GM21529 (cell line): ENCODE results near the gene OTOG.

ENCODE experiments used
- ATAC-seq: cut with Tn5 transposase; IDR thresholded peaks from one replicate; pipeline ENCODE4 v1.9.1; 2021; ENCODE audit not compliant: unreplicated experiment

Gene OTOG

DNA sequence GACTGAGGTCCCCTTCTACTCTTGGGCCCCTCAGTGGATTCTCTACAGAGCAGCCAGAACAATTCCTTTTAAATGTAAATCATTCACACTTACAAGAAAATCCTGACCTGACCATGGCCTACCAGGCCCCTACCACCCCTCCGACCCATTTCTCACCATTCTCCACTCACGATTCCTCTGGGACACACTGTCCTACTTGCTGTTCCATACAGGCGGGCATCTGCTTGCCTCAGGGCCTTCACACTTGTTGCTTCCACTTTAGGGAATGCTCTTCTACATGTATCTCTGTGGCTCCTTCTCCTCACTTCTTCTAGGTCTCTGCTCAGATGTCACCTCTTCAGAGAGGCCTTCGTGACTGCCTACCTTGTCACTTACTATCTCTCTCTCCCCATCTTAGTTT is 6.3 kb upstream of the OTOG start:
- no peak for ATAC-seq

DNA sequence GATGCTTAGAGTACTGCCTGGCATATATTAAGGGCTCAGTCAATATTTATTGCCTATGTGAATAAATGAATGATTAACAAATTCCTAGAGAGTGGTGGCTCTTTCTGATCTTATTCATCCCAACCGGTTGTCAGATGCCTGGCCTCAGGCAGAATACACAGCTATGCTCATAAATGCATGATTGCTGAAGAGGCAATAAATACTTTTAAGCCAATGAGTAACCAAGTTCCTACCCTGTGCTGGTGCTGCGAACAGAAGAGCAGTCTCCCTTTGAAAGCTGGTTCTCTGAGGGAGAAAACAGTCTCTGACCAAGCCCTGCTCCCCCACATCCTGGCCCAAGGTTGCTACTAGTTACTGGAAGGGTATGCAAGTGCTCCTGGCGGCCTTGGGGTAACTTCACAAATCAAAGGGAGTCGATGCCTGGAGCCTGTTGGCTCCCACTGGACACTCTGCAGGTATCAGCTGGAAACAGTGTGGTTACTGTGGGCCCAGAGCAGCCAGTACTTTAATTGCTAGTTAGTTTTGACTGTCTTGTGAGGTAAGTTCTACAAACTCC is 5.7 kb upstream of the OTOG start:
- no peak for ATAC-seq

DNA sequence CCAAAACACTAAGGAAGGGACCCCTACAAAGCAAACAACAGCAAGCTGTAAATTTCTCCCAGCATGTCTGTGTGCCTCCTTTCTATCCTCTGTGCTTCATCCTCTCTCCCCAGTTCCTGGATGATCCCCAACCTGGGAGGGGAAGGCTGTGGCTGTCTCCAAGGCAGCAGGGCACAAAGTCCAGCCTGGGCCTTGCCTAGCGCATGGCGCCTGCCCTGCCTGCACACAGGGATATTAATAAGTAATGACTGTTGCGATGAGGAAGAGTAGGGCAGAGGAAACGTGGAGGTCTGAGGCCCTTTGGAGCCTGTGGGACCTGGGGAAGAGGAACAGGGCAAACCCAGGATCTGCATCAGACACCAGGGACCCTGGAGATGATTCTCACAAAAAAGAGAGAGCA is 4.8 kb upstream of the OTOG start:
- ATAC-seq: no peak

- ATAC-seq: no peak
These were observed 4.0 kb upstream of the OTOG start for GRCh38 chr11:17543041-17543440.

DNA sequence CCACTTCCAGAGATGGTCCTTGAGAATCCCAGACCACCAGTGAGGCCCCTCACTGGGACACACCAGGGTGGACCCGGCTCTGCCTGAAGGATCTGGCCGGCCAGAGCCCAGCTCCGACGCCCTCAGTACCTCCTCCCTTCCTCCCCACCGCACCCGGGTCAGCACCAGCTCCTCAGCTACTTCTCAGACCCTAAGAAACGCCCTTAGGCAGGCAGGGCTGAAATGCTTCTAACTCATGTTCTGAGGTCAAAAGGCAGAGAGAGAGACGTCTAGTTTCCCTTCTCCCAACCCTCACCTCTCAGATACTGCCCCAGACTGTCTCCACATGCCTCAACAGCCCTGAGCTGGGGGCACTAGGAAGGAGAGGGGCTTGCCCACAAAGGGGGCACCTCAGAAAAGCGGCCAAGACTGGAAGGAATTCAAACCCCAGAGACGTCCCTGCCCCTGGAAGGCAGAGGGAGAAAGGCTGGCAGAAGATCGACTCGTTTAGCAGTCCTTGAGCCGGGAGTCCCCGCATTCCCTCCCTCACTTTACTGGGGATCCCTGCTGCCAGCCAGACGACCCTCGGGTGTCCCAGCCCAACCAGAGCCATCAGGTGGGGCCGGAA is 3.4 kb upstream of the OTOG start:
- no peak for ATAC-seq

- no peak for ATAC-seq
These were observed 2.9 kb upstream of the OTOG start, which contains the start of gene USH1C for GRCh38 chr11:17544181-17544622. Gene USH1C, minus strand, starts transcription at chr11:17544416. Its CDS starts 109 bp downstream, at chr11:17544307.

- ATAC-seq: no peak
These were observed 819 bp upstream of the OTOG start for GRCh38 chr11:17546240-17546639.

GRCh38 chr11:17547932-17548331 is 873 bp downstream of the OTOG start:
- no peak for ATAC-seq

DNA sequence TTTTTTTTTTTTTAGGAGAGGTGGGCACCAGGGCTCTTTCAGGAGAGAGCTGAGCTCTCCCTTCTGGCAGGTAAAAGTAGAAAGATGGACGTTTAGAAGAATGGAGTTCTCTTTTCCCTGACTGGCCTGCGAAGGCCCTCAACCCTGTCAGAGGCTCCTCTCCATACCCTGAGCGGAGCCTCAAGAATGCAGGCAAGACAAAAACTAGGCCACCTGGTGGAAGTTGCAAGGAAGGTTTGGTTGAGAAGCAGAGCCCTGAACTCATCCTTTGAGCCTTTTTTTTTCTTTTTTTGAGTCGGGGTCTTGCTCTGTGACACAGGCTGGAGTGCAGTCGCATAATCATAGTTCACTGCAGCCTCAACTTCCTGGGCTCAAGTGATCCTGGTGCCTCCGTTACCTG is 1.4 kb downstream of the OTOG start:
- ATAC-seq: no peak

DNA sequence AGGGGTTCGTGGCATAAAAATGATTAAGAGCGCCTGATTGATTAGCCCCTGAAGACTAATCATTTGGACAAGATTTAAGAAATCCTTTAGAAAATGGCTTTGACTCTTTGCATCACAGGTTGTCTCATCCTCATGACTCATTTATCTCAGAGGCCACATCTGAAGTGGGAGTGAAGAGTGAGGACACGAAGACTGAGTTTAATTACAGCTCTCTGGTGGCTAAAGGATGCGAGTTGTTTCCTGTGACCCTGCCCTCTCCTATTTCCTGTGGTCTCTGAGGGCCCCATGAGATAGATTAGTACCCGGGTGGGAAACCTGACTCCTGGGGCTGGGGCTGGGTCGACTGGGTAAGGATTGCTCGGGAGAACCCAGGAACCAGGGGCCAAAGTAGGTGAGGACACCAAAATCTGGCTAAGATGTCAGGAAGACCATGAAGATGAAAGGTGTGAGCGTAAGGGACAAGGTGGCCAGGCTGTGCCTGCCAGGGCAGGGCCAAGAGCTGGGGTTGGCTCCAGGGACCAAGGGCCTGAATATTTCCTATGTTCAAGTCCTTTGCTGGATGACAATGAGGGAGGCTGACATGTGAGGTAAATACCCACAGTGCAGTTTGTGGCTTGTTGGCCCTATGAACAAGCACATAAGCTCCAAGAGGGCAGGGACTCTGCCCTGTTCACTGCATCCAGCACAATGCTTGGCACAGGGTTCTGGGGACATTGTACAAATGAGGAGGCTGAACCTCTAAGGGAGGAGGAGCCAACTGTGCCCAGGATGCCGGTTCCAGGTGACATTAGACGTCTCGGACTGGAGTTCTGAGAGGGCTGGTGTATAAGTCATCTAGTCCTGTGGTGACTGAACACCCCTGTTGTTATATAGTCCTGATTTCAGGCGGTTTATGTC is 3.6 kb downstream of the OTOG start:
- no peak for ATAC-seq

- no peak for ATAC-seq
These were observed 4.4 kb downstream of the OTOG start for GRCh38 chr11:17551347-17552040.

- ATAC-seq: no peak
These were observed 4.9 kb downstream of the OTOG start for GRCh38 chr11:17552041-17552355.

- no peak for ATAC-seq
These were observed 5.6 kb downstream of the OTOG start for GRCh38 chr11:17552392-17553248.

- ATAC-seq: no peak
These were observed 6.1 kb downstream of the OTOG start for GRCh38 chr11:17553249-17553546.

GRCh38 chr11:17554487-17554886 is 7.4 kb downstream of the OTOG start:
- ATAC-seq: no peak

GRCh38 chr11:17556999-17557398 is 9.9 kb downstream of the OTOG start:
- no peak for ATAC-seq

DNA sequence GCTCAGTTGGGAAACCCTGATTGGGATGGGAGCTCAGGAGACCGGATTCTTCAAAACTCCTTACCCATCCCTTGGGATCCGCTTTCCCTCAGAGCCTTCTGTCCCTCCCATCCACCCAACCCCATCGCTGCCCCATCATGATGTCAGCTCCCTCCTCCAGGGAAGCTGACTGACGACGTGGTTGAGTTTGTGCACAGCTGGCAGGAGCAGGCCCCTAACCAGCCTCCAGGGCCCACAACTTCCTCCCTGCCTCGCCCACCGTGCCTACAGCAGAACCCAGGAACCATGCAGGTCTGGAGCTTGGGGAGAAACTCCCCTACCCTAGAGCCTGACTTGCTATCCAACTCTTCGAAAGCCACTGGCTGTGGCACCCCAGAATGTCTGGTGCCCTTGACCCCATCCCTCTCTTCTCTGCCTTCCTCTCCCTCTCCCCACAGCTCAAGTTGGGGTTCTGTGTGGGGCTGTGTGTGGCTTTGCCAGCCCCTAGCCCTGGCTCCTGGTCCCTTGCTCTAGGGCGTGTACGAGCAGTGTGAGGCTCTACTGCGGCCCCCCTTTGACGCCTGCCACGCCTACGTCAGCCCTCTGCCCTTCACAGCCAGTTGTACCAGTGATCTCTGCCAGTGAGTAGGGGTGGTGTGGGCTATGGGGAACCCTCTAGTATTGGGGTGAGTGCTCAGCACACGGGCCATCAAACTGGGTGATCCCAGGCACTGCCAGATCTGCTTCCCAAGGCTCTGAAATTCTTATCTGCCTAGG is 11.1 kb downstream of the OTOG start:
- ATAC-seq: no peak

DNA sequence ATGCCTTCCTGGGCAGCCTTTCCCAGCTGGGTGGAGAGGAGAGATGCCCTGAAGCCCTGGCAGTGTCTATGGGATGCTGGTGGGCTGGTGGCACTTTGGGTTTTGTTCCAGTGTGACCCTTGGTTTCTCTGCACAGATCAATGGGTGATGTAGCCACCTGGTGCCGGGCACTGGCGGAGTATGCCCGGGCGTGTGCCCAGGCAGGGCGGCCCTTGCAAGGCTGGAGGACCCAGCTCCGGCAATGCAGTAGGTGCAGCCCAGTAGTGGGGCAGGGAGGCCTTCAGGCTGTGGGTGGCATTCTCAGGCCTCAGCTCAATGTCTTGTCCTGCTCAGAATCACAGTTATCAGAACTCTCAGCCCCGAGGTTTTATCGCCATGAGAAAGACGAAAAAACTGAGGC is 11.9 kb downstream of the OTOG start:
- ATAC-seq: no peak

DNA sequence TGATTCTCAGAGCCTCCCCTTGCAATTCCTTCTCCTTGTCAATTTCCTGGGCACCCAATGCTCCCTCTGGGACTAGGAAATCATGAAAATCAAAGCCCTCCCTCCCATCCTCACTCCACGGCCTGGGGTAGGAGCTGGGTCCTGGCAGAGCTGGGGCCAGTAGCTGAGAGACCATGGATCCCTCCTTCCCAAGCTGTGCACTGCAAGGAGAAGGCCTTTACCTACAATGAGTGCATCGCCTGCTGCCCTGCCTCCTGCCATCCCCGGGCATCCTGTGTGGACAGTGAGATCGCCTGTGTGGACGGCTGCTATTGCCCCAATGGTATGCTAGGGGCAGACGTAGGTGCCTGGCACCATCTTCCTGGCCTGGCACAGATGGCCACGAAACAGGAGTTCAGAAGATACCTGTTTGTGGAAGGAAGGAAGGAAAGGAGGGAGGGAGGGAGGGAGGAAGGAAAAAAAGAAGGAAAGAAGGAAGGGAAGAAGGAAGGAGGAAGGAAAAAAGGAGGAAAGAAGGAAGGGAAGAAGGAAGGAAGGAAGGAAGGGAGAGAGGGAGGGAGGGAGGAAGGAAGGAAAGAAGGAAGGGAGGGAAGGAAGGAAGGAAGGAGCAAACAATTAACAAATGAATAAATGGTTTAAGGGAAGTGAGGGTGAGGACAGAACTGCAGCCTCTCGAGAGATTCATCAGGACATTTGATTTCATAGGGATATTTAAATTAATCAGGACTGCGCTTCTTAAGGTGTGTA is 12.5 kb downstream of the OTOG start:
- no peak for ATAC-seq
